Keratinocyte (primary cell): Measurements from ENCODE around the gene CC2D2A. TPM values are rescaled to one million over a fixed set of nuclear protein-coding genes. Genes with fewer than 3 reads are reported as not detected.

Experiments used
- DNase-seq: peaks from one replicate; pipeline ENCODE4 v3.0.0-alpha.2; 2011; ENCODE audit warnings: low read depth, missing footprints, low spot score
- FAIRE-seq: peaks from 2 replicates; lab custom pipeline; 2011; peaks lifted over from hg19 to GRCh38; lab: Jason Lieb, UNC
- H2AFZ ChIP-seq: 2 replicates; pipeline ENCODE4 v1.6.0; 2012; ENCODE audit warnings: low read length, control low read depth, inconsistent platforms; ENCODE audit not compliant: control insufficient read depth
- H3K27ac ChIP-seq: 2 replicates; pipeline ENCODE4 v1.5.1; 2011; ENCODE audit warnings: low read length; ENCODE audit not compliant: control insufficient read depth, insufficient read depth
- H3K27me3 ChIP-seq: 3 replicates; pipeline ENCODE4 v1.6.0; 2011; ENCODE audit warnings: low read length; ENCODE audit not compliant: control insufficient read depth, insufficient read depth; ENCODE audit errors: extremely low read depth
- H3K36me3 ChIP-seq, 2 experiments: 2 replicates in 1 of 2; 3 replicates in 1 of 2; pipeline ENCODE4 v1.5.1; 2011; ENCODE audit warnings: low read length in 2 of 2, mild to moderate bottlenecking in 1 of 2; ENCODE audit not compliant: control insufficient read depth in 2 of 2, insufficient read depth in 2 of 2; ENCODE audit errors: extremely low read depth in 1 of 2
- H3K4me1 ChIP-seq: 3 replicates; pipeline ENCODE4 v1.5.1; 2011; ENCODE audit warnings: low read length; ENCODE audit not compliant: control insufficient read depth, insufficient read depth; ENCODE audit errors: extremely low read depth
- H3K4me2 ChIP-seq: 3 replicates; pipeline ENCODE4 v1.6.0; 2011; ENCODE audit warnings: low read depth, low read length; ENCODE audit not compliant: control insufficient read depth, insufficient read depth; ENCODE audit errors: extremely low read depth
- H3K4me3 ChIP-seq, 3 experiments: fragments of 200-600 bp in 1 of 3; sonication (generic) in 1 of 3; 2 replicates in 2 of 3; 3 replicates in 1 of 3; pipeline ENCODE4 v1.5.1; 2011 to 2016; ENCODE audit warnings: low read length in 3 of 3, mild to moderate bottlenecking in 3 of 3, control low read depth in 2 of 3, inconsistent platforms in 1 of 3, low read depth in 1 of 3, mixed read lengths in 1 of 3, mixed run types in 1 of 3, moderate library complexity in 1 of 3; ENCODE audit not compliant: control insufficient read depth in 2 of 3, insufficient read depth in 2 of 3; ENCODE audit errors: extremely low read depth in 1 of 3
- H3K79me2 ChIP-seq: 2 replicates; pipeline ENCODE4 v1.6.0; 2012; ENCODE audit warnings: low read length; ENCODE audit not compliant: control insufficient read depth, insufficient read depth
- H3K9ac ChIP-seq: 3 replicates; pipeline ENCODE4 v1.6.0; 2011; ENCODE audit warnings: low read length; ENCODE audit not compliant: control insufficient read depth, insufficient read depth; ENCODE audit errors: extremely low read depth
- H3K9me1 ChIP-seq: 3 replicates; pipeline ENCODE4 v1.6.0; 2011; ENCODE audit warnings: low read length; ENCODE audit not compliant: control insufficient read depth, insufficient read depth; ENCODE audit errors: extremely low read depth
- H3K9me3 ChIP-seq: 2 replicates; pipeline ENCODE4 v1.5.1; 2012; ENCODE audit warnings: low read depth, low read length; ENCODE audit not compliant: control insufficient read depth
- H4K20me1 ChIP-seq: 3 replicates; pipeline ENCODE4 v1.6.0; 2011; ENCODE audit warnings: low read length; ENCODE audit not compliant: control insufficient read depth, insufficient read depth; ENCODE audit errors: extremely low read depth
- EZH2 ChIP-seq: IDR thresholded peaks from one replicate; pipeline ENCODE4 v1.6.1; 2012; ENCODE audit warnings: inconsistent platforms, mild to moderate bottlenecking, low read length, moderate library complexity
- dilution Hi-C: fragments of 300-500 bp; cut with MboI; formaldehyde crosslinking; loops from one replicate; pipeline ENCODE4 v1.7.0; 2020; ENCODE audit warnings: low sequenced_read_pairs; ENCODE audit not compliant: extremely low pct_ligation_motif_present
- polyA plus RNA-seq, 5 experiments: library from polyadenylated mRNA; depleted of rRNA in 3 of 5; stranded (reverse) in 3 of 5; stranded (forward) in 1 of 5; unstranded in 1 of 5; fragments of >200 nt; gene quantifications; 1 replicate in 1 of 5; 2 replicates in 3 of 5; 3 replicates in 1 of 5; pipeline versions ENCODE4 v1.2.1 to v1.2.3, GENCODE V29; 2011 to 2012; ENCODE audit warnings: missing spikeins in 2 of 5, low read depth in 1 of 5, low replicate concordance in 1 of 5
- TF ChIP-seq, protein P1 (sequence below), 3 experiments: IDR thresholded peaks in 1 of 3; conservative IDR thresholded peaks in 1 of 3; optimal IDR thresholded peaks in 1 of 3; 2 replicates in 2 of 3; 3 replicates in 1 of 3; pipeline versions ENCODE3 to v1.5.1; 2011; ENCODE audit warnings: low read length in 3 of 3, mild to moderate bottlenecking in 3 of 3, moderate library complexity in 2 of 3, control low read depth in 1 of 3, inconsistent platforms in 1 of 3; ENCODE audit not compliant: insufficient read depth in 2 of 3; ENCODE audit errors: extremely low read depth in 1 of 3

Gene CC2D2A
- polyA plus RNA-seq, 1 donor (not counting 4 experiments of a cell fraction or from before 2014, with no cell fraction given), result 11.8 TPM

DNA sequence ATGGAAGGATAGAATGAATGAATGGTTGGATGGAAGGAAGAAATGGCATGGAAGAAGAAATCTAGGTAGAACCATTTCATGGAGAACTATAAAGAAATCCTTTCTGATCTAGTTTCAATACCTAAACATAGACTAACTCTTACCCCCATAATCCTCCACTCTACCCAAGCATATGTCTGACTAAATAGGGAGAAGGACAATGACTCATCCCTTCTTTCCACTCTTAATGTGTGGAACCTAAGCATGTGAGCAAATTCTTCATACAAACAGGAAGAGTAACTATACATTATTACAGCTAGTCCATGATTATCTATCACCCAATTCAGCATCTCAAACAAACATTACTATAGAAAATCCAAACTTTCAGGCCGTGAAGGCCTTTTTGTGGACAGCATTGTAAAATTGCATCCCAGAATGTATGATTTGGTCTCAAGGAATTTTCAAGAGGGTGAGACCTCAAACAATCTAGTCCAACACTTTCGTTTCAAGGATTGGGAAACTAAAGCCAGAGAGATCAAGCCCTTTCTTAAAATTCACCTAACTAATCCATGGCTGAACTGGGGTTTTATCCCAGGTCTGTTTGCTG, 30.6 kb upstream of the CC2D2A start:
- Histone ChIP-seq H2AFZ (no peak overlapping the region), H3K9ac (no peak overlapping the region), H3K36me3 (no peaks in the 10 kb centered on the region), H3K9me1 (no peaks in the 10 kb centered on the region), H3K79me2 (no peaks in the 10 kb centered on the region), H4K20me1 (no peaks in the 10 kb centered on the region), H3K27me3 (no peaks in the 10 kb centered on the region), H3K9me3 (no peaks in the 10 kb centered on the region), H3K4me1 (no peaks in the 10 kb centered on the region), H3K4me2 (no peak overlapping the region), H3K27ac (no peak overlapping the region), H3K4me3 (no peak overlapping the region)
- dilution Hi-C loops, result no loop called here
- TF ChIP-seq, protein P1, sequence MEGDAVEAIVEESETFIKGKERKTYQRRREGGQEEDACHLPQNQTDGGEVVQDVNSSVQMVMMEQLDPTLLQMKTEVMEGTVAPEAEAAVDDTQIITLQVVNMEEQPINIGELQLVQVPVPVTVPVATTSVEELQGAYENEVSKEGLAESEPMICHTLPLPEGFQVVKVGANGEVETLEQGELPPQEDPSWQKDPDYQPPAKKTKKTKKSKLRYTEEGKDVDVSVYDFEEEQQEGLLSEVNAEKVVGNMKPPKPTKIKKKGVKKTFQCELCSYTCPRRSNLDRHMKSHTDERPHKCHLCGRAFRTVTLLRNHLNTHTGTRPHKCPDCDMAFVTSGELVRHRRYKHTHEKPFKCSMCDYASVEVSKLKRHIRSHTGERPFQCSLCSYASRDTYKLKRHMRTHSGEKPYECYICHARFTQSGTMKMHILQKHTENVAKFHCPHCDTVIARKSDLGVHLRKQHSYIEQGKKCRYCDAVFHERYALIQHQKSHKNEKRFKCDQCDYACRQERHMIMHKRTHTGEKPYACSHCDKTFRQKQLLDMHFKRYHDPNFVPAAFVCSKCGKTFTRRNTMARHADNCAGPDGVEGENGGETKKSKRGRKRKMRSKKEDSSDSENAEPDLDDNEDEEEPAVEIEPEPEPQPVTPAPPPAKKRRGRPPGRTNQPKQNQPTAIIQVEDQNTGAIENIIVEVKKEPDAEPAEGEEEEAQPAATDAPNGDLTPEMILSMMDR (optimal IDR thresholded peaks at IDR 0.05 in 1 of 3, IDR thresholded peaks at IDR 0.05 in 1 of 3, conservative IDR thresholded peaks at IDR 0.05 in 1 of 3; ENCODE audit: extremely low read depth in 1 of 3, insufficient read depth in 2 of 3, low read length in 3 of 3), result no peak
- no peak for TF ChIP-seq EZH2
- no peak for FAIRE-seq
- no peak for DNase-seq

DNA sequence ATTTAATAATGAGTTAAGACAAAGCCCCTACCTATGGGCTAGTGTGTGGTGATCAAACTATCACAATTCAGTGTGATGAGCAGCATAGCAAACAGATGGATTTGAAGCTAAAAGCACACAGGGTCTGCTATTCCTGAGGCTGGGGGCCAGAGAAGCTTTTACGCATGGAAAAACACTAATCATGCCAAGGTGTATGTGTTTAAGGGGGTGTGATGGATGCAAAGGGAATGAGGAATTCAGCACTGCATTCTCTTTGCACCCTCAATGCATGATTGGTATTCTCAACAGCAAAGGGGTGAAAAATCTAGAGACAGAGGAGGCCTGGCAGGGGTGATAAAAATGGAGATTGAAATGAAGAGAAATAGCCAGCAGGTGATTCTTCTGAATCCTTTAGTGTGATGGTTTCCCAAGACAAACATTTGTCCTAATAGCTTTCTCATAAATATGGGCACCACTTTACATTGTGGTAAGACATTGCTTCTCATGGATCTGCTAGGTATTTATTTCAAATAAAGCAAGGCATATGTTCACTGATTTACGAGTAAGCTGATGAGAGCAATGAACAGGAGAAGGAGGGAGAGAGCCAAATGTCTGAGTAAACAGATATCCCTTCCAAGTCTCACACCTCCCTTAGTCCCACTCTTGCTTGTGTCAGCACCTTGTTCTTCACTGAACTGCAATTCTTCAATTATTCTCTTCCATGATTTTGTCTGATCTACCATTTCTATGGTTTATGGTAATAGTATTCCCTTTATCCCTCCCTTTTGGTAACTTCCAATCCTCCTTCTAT, 26.1 kb upstream of the CC2D2A start:
- H3K79me2 ChIP-seq, result no peaks in the 10 kb centered on the region
- no peaks in the 10 kb centered on the region for H3K27me3 ChIP-seq
- H3K4me3 ChIP-seq, result no peak overlapping the region
- H3K9me3 ChIP-seq, result no peaks in the 10 kb centered on the region
- TF ChIP-seq, protein P1 (optimal IDR thresholded peaks at IDR 0.05 in 1 of 3, IDR thresholded peaks at IDR 0.05 in 1 of 3, conservative IDR thresholded peaks at IDR 0.05 in 1 of 3; ENCODE audit: extremely low read depth in 1 of 3, insufficient read depth in 2 of 3, low read length in 3 of 3), result no peak
- TF ChIP-seq EZH2, result no peak
- H3K4me2 ChIP-seq, result no peak overlapping the region
- no peaks in the 10 kb centered on the region for H3K36me3 ChIP-seq
- peak; percentile 41 for FAIRE-seq
- DNase-seq, result no peak
- H2AFZ ChIP-seq, result no peak overlapping the region
- H3K9ac ChIP-seq, result no peak overlapping the region
- H3K27ac ChIP-seq, result no peak overlapping the region
- no peaks in the 10 kb centered on the region for H3K9me1 ChIP-seq
- dilution Hi-C loops, result no loop called here
- no peaks in the 10 kb centered on the region for H4K20me1 ChIP-seq
- no peaks in the 10 kb centered on the region for H3K4me1 ChIP-seq
